ENCODE data around the gene VPS26A. TPM values are rescaled to one million over a fixed set of nuclear protein-coding genes. Genes with fewer than 3 reads are reported as not detected.

VPS26A gene
- total RNA-seq, 1 donor from 2014 or later, result 61.6 TPM

- Histone ChIP-seq H3K9me3 (ENCODE audit: insufficient read depth, low read depth, low read length) (no peaks in the 10 kb centered on the region), H3K4me2 (ENCODE audit: low read length) (no peak overlapping the region), H3K4me3 (ENCODE audit: insufficient read depth, low read depth, low read length) (no peak overlapping the region), H3K27ac (ENCODE audit: low read depth, low read length) (no peak overlapping the region), H3K4me1 (ENCODE audit: insufficient read depth, low read length) (no peaks in the 10 kb centered on the region), H3K9ac (ENCODE audit: low read length) (no peak overlapping the region), H3K79me2 (ENCODE audit: insufficient read depth, low read length) (peaks cover 80% of the 10 kb centered on the region), H3K36me3 (ENCODE audit: insufficient read depth, low read length) (no peaks in the 10 kb centered on the region), H4K20me1 (ENCODE audit: insufficient read depth, low read length) (peaks cover 34% of the 10 kb centered on the region), H3K27me3 (ENCODE audit: insufficient read depth, low read length) (no peaks in the 10 kb centered on the region), H2AFZ (ENCODE audit: low read depth, low read length) (no peak overlapping the region)
- Mint-ChIP-seq H3K27ac (ENCODE audit: unreplicated experiment) (no peak overlapping the region), H3K27me3 (ENCODE audit: low read depth, unreplicated experiment) (no peaks in the 10 kb centered on the region), H3K36me3 (ENCODE audit: low read depth, unreplicated experiment) (peaks cover 2% of the 10 kb centered on the region), H3K4me1 (ENCODE audit: low read depth, unreplicated experiment) (no peaks in the 10 kb centered on the region), H3K4me3 (ENCODE audit: unreplicated experiment) (no peak overlapping the region), H3K9me3 (ENCODE audit: unreplicated experiment) (no peaks in the 10 kb centered on the region)
- TF ChIP-seq EZH2 (IDR thresholded peaks at IDR 0.05; ENCODE audit: insufficient read depth, low read length), result no peak
- TF ChIP-seq, protein P1, sequence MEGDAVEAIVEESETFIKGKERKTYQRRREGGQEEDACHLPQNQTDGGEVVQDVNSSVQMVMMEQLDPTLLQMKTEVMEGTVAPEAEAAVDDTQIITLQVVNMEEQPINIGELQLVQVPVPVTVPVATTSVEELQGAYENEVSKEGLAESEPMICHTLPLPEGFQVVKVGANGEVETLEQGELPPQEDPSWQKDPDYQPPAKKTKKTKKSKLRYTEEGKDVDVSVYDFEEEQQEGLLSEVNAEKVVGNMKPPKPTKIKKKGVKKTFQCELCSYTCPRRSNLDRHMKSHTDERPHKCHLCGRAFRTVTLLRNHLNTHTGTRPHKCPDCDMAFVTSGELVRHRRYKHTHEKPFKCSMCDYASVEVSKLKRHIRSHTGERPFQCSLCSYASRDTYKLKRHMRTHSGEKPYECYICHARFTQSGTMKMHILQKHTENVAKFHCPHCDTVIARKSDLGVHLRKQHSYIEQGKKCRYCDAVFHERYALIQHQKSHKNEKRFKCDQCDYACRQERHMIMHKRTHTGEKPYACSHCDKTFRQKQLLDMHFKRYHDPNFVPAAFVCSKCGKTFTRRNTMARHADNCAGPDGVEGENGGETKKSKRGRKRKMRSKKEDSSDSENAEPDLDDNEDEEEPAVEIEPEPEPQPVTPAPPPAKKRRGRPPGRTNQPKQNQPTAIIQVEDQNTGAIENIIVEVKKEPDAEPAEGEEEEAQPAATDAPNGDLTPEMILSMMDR (IDR thresholded peaks at IDR 0.05; ENCODE audit: insufficient read depth, low read depth, low read length), result no peak
- FAIRE-seq, result no peak
- no peak for DNase-seq (ENCODE audit: low read depth)
Observed at GRCh38 chr10:69142983-69143382, 19.0 kb downstream of the VPS26A start.

- no peak overlapping the region for H3K4me3 ChIP-seq (ENCODE audit: insufficient read depth, low read depth, low read length)
- no peak overlapping the region for H3K4me2 ChIP-seq (ENCODE audit: low read length)
- Mint-ChIP-seq H3K4me3 (ENCODE audit: unreplicated experiment) (no peak overlapping the region), H3K27me3 (ENCODE audit: low read depth, unreplicated experiment) (no peaks in the 10 kb centered on the region), H3K4me1 (ENCODE audit: low read depth, unreplicated experiment) (no peaks in the 10 kb centered on the region), H3K36me3 (ENCODE audit: low read depth, unreplicated experiment) (peaks cover 2% of the 10 kb centered on the region), H3K9me3 (ENCODE audit: unreplicated experiment) (no peaks in the 10 kb centered on the region), H3K27ac (ENCODE audit: unreplicated experiment) (no peak overlapping the region)
- DNase-seq (ENCODE audit: low read depth) (no peak), FAIRE-seq (no peak)
- H3K9ac ChIP-seq (ENCODE audit: low read length), result no peak overlapping the region
- H3K9me3 ChIP-seq (ENCODE audit: insufficient read depth, low read depth, low read length), result no peaks in the 10 kb centered on the region
- peaks cover 75% of the 10 kb centered on the region for H3K79me2 ChIP-seq (ENCODE audit: insufficient read depth, low read length)
- H3K27ac ChIP-seq (ENCODE audit: low read depth, low read length), result no peak overlapping the region
- no peaks in the 10 kb centered on the region for H3K4me1 ChIP-seq (ENCODE audit: insufficient read depth, low read length)
- no peaks in the 10 kb centered on the region for H3K27me3 ChIP-seq (ENCODE audit: insufficient read depth, low read length)
- H4K20me1 ChIP-seq (ENCODE audit: insufficient read depth, low read length), result peaks cover 36% of the 10 kb centered on the region
- no peak overlapping the region for H2AFZ ChIP-seq (ENCODE audit: low read depth, low read length)
- no peak for TF ChIP-seq EZH2 (IDR thresholded peaks at IDR 0.05; ENCODE audit: insufficient read depth, low read length)
- TF ChIP-seq, protein P1 (IDR thresholded peaks at IDR 0.05; ENCODE audit: insufficient read depth, low read depth, low read length), result no peak
- H3K36me3 ChIP-seq (ENCODE audit: insufficient read depth, low read length), result no peaks in the 10 kb centered on the region
Observed at GRCh38 chr10:69145329-69145728, 21.4 kb downstream of the VPS26A start.

DNA sequence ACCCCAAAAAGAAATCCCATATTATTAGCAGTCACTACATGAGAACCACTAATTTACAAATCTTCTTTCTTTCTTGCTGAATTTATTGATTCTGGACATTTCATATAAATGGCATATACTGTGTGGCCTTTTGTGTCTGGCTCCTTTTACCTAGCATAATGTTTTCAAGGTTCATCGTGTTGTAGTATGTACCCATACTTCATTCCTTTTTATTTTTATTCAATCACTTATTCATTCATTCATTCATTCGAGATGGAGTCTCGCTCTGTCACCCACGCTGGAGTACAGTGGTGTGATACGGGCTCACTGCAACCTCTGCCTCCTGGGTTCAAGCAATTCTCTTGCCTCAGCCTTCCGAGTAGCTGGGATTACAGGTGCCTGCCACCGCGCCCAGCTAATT lies 21.9 kb downstream of the VPS26A start:
- Histone ChIP-seq H3K27me3 (ENCODE audit: insufficient read depth, low read length) (no peaks in the 10 kb centered on the region), H3K4me2 (ENCODE audit: low read length) (no peak overlapping the region), H3K9me3 (ENCODE audit: insufficient read depth, low read depth, low read length) (no peaks in the 10 kb centered on the region), H2AFZ (ENCODE audit: low read depth, low read length) (no peak overlapping the region), H3K4me3 (ENCODE audit: insufficient read depth, low read depth, low read length) (no peak overlapping the region), H3K36me3 (ENCODE audit: insufficient read depth, low read length) (no peaks in the 10 kb centered on the region), H3K4me1 (ENCODE audit: insufficient read depth, low read length) (no peaks in the 10 kb centered on the region), H3K9ac (ENCODE audit: low read length) (no peak overlapping the region), H4K20me1 (ENCODE audit: insufficient read depth, low read length) (peaks cover 31% of the 10 kb centered on the region), H3K27ac (ENCODE audit: low read depth, low read length) (no peak overlapping the region), H3K79me2 (ENCODE audit: insufficient read depth, low read length) (peaks cover 70% of the 10 kb centered on the region)
- H3K4me3 Mint-ChIP-seq (ENCODE audit: unreplicated experiment), result no peak overlapping the region
- H3K27me3 Mint-ChIP-seq (ENCODE audit: low read depth, unreplicated experiment), result no peaks in the 10 kb centered on the region
- H3K27ac Mint-ChIP-seq (ENCODE audit: unreplicated experiment), result no peak overlapping the region
- FAIRE-seq (no peak), DNase-seq (ENCODE audit: low read depth) (no peak)
- H3K9me3 Mint-ChIP-seq (ENCODE audit: unreplicated experiment), result no peaks in the 10 kb centered on the region
- peaks cover 2% of the 10 kb centered on the region for H3K36me3 Mint-ChIP-seq (ENCODE audit: low read depth, unreplicated experiment)
- no peaks in the 10 kb centered on the region for H3K4me1 Mint-ChIP-seq (ENCODE audit: low read depth, unreplicated experiment)
- no peak for TF ChIP-seq EZH2 (IDR thresholded peaks at IDR 0.05; ENCODE audit: insufficient read depth, low read length)
- TF ChIP-seq, protein P1 (IDR thresholded peaks at IDR 0.05; ENCODE audit: insufficient read depth, low read depth, low read length), result no peak
